Mononuclear cell (primary cell): Measurements from ENCODE around the gene IGSF10. TPM values are rescaled to one million over a fixed set of nuclear protein-coding genes. Genes with fewer than 3 reads are reported as not detected.

Source experiments
- H3K27me3 ChIP-seq: 2 replicates; pipeline ENCODE4 v1.6.0; 2011; ENCODE audit warnings: low read length, control low read depth; ENCODE audit not compliant: insufficient read depth
- H3K4me1 ChIP-seq: 2 replicates; pipeline ENCODE4 v1.5.1; 2011; ENCODE audit warnings: mild to moderate bottlenecking, low read length, control low read depth; ENCODE audit not compliant: insufficient read depth
- H3K4me3 ChIP-seq: 2 replicates; pipeline ENCODE4 v1.5.1; 2011; ENCODE audit warnings: mild to moderate bottlenecking, low read length, moderate library complexity
- H3K9me3 ChIP-seq: 2 replicates; pipeline ENCODE4 v1.5.1; 2011; ENCODE audit warnings: low read depth, mild to moderate bottlenecking, control low read depth, low read length
- total RNA-seq: library from RNA; depleted of rRNA; stranded (reverse); fragments of >200 nt; gene quantifications from one replicate; pipeline ENCODE4 v1.2.3, GENCODE V29; 2012

Gene IGSF10
- total RNA-seq, 1 donor, result 0.10 TPM

GRCh38 chr3:151412989-151413388 lies 47.9 kb downstream of the IGSF10 start:
- Histone ChIP-seq H3K9me3 (no peaks in the 10 kb centered on the region), H3K4me1 (no peaks in the 10 kb centered on the region), H3K4me3 (no peak overlapping the region), H3K27me3 (no peaks in the 10 kb centered on the region)

Other genes starting within 250 kb of the IGSF10 start
- 2.3 TPM for gene P2RY14, start 182.5 kb downstream of the IGSF10 start, total RNA-seq
- not detected for gene GPR87, start 144.2 kb downstream of the IGSF10 start, total RNA-seq
- gene P2RY13, start 131.5 kb downstream of the IGSF10 start, total RNA-seq, result 14.9 TPM
- 14.1 TPM for gene P2RY12, start 76.3 kb downstream of the IGSF10 start, total RNA-seq